Left renal cortex interstitium (tissue), 4 donors: Measurements from ENCODE around the gene LMX1A. TPM values are rescaled to one million over a fixed set of nuclear protein-coding genes. Genes with fewer than 3 reads are reported as not detected.

Experiments used
- DNase-seq, 4 donors: peaks; one replicate each; pipeline ENCODE4 v3.0.0-alpha.2; 2013; ENCODE audit warnings: low read depth in 4 of 4, low spot score in 2 of 4, missing footprints in 1 of 4
- polyA plus RNA-seq, 4 donors: library from polyadenylated mRNA; unstranded; fragments of 120-200 nt; gene quantifications; one replicate each; pipeline ENCODE4 v1.2.1, GENCODE V29; 2013; ENCODE audit not compliant: insufficient read length in 4 of 4

Gene LMX1A
- polyA plus RNA-seq, 4 donors = not detected

- DNase-seq = no peak
These were observed 182.7 kb downstream of the LMX1A start for GRCh38 chr1:165173818-165174217.

GRCh38 chr1:165173409-165173808 lies 183.1 kb downstream of the LMX1A start:
- no peak for DNase-seq

- DNase-seq = no peak
These were observed 183.8 kb downstream of the LMX1A start for GRCh38 chr1:165172666-165173065.

GRCh38 chr1:165169729-165170128 lies 186.8 kb downstream of the LMX1A start:
- DNase-seq = no peak

- DNase-seq = no peak
These were observed 187.5 kb downstream of the LMX1A start for GRCh38 chr1:165169028-165169427.

- no peak for DNase-seq
These were observed 188.0 kb downstream of the LMX1A start for GRCh38 chr1:165168467-165168866.

- DNase-seq = peak; percentile 20 to 29 (median 24)
These were observed 193.8 kb downstream of the LMX1A start for GRCh38 chr1:165162671-165163241.

GRCh38 chr1:165161130-165161529 lies 195.4 kb downstream of the LMX1A start:
- no peak for DNase-seq

GRCh38 chr1:165153182-165153581 lies 203.3 kb downstream of the LMX1A start:
- no peak for DNase-seq

- no peak for DNase-seq
These were observed 203.8 kb downstream of the LMX1A start for GRCh38 chr1:165152727-165153126.

GRCh38 chr1:165152109-165152508 lies 204.4 kb downstream of the LMX1A start:
- DNase-seq = no peak

Other genes starting within 250 kb of the LMX1A start
- gene RXRG, start 88.4 kb upstream of the LMX1A start, polyA plus RNA-seq = 1 to 10 TPM; 1.6 to 3.0 (median 2.2) TPM
- gene LRRC52, start 187.3 kb upstream of the LMX1A start, polyA plus RNA-seq = under 1 TPM in 1 of 4 donors, not detected in 3; 0.08 TPM